ENCODE measurements around the gene SPANXA2.
"Not testable (repeated sequence)": the region's sequence is repeated elsewhere in the genome, so short reads cannot be mapped to it uniquely, and the experiment has no call there.

The SPANXA2 gene, protein sequence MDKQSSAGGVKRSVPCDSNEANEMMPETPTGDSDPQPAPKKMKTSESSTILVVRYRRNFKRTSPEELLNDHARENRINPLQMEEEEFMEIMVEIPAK

DNA sequence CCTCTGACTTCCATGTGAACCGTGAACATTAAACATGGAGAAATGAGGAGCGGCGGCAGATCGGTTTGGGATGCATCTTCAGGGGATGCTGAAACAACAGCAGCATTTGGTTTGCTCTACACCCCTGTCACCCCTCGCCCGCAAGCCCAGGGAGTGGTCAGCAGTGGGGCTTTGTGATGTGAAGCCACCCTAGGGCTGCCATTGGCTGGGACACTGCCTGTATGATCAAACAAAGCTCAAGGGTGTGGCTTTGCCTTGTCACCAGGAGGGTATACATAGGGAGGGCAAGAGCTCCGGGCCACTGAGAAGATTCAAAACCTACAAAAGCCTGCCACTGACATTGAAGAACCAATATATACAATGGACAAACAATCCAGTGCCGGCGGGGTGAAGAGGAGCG lies at the start of gene SPANXA2:
SPANXA2 (plus strand) TSS at position 301 of the 400 bp plus-strand sequence; CDS start at position 361, 60 bp downstream.
- H3K4me3 ChIP-seq (ENCODE audit: low read length); DNase-seq (ENCODE audit: low read depth): not testable (repeated sequence)

DNA sequence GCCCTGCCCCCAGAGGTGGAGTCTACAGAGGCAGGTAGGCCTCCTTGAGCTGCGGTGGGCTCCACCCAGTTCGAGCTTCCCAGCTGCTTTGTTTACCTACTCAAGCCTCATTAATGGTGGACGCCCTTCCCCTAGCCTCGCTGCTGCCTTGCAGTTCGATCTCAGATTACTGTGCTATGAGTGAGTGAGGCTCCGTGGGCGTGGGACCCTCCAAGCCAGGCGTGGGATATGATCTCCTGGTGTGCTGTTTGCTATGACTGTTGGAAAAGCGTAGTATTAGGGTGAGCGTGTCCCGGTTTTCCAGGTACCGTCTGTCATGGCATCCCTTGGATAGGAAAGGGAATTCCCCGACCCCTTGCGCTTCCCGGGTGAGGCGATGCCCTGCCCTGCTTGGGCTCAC lies 47.0 kb upstream of the SPANXA2 start:
- not testable (repeated sequence) for H3K4me3 ChIP-seq (ENCODE audit: low read length)

DNA sequence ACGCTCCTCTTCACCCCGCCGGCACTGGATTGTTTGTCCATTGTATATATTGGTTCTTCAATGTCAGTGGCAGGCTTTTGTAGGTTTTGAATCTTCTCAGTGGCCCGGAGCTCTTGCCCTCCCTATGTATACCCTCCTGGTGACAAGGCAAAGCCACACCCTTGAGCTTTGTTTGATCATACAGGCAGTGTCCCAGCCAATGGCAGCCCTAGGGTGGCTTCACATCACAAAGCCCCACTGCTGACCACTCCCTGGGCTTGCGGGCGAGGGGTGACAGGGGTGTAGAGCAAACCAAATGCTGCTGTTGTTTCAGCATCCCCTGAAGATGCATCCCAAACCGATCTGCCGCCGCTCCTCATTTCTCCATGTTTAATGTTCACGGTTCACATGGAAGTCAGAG lies 4.9 kb upstream of the SPANXA2 start, which contains the start of gene SPANXA1:
SPANXA1 (minus strand) TSS at position 101 of the 400 bp plus-strand sequence; CDS start at position 41, 60 bp downstream.
- not testable (repeated sequence) for DNase-seq (ENCODE audit: low read depth)

More for the DNA sequence above, 47.0 kb upstream of the SPANXA2 start:
- DNase-seq (ENCODE audit: low read depth), result not testable (repeated sequence)

DNA sequence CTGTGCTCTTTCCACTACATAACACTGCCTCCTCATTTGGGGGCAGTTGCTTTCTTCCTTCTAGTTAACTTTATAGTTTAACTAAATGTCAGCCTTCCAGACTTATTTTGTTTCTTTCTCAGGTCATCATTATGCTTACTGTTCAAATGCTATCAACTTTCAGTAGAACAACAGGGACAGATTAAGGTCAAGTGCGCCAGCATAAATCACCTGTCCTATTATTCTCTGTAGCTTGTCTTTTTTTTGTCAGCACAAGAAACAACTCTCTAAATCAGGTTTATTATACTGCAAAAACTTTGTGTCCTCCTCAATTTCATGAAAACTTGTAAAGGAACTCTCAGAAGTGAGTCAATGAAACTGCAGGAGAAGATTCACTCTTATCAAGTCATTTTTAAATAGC lies 19.6 kb downstream of the SPANXA2 start:
- TF ChIP-seq, protein P1, sequence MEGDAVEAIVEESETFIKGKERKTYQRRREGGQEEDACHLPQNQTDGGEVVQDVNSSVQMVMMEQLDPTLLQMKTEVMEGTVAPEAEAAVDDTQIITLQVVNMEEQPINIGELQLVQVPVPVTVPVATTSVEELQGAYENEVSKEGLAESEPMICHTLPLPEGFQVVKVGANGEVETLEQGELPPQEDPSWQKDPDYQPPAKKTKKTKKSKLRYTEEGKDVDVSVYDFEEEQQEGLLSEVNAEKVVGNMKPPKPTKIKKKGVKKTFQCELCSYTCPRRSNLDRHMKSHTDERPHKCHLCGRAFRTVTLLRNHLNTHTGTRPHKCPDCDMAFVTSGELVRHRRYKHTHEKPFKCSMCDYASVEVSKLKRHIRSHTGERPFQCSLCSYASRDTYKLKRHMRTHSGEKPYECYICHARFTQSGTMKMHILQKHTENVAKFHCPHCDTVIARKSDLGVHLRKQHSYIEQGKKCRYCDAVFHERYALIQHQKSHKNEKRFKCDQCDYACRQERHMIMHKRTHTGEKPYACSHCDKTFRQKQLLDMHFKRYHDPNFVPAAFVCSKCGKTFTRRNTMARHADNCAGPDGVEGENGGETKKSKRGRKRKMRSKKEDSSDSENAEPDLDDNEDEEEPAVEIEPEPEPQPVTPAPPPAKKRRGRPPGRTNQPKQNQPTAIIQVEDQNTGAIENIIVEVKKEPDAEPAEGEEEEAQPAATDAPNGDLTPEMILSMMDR (conservative IDR thresholded peaks at IDR 0.05; ENCODE audit: low read depth, low read length), result no peak
- DNase-seq (ENCODE audit: low read depth), result no peak
- H3K4me3 ChIP-seq (ENCODE audit: low read length), result no peak overlapping the region

More for the DNA sequence above, 4.9 kb upstream of the SPANXA2 start, which contains the start of gene SPANXA1:
- H3K4me3 ChIP-seq (ENCODE audit: low read length), result not testable (repeated sequence)

DNA sequence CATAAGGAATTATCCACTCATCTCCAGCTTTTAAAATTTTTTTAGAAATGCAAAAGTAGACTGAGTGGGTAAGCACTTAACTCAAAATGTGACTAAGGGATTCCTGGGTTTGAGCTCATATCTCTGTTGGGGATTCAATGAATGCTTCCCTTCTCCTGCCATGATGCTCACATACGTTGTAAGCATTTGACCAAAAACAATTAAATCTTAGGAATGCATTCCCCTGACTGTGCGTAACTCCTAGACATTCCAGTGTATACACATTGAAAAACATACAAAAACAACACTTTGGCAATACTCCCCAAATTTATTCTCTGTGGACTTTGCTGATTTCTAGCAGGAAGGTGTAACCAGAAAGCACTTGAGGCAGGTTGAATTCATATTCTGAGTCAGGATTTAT lies 29.8 kb downstream of the SPANXA2 start:
- H3K4me3 ChIP-seq (ENCODE audit: low read length), result no peak overlapping the region
- TF ChIP-seq, protein P1 (conservative IDR thresholded peaks at IDR 0.05; ENCODE audit: low read depth, low read length), result no peak
- no peak for DNase-seq (ENCODE audit: low read depth)

DNA sequence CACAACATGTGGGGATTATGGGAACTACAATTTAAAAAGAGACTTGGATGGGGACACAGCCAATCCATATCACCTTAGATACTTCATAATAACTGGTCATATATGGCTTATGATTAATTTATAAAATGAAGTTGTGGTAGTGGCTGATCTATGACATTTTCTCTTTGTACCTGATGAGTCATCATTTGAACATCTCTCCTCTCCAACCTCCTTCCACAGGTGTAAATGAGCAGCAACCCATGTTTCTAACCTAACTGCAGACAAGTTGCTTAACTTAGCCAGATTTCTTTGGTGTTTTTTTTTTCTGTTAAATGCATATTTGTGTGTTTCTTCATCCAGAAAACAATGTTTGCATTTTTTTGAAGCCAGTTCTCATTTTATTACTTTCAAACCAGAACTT lies 42.6 kb downstream of the SPANXA2 start:
- TF ChIP-seq, protein P1 (conservative IDR thresholded peaks at IDR 0.05; ENCODE audit: low read depth, low read length), result no peak
- DNase-seq (ENCODE audit: low read depth), result no peak
- no peak overlapping the region for H3K4me3 ChIP-seq (ENCODE audit: low read length)

DNA sequence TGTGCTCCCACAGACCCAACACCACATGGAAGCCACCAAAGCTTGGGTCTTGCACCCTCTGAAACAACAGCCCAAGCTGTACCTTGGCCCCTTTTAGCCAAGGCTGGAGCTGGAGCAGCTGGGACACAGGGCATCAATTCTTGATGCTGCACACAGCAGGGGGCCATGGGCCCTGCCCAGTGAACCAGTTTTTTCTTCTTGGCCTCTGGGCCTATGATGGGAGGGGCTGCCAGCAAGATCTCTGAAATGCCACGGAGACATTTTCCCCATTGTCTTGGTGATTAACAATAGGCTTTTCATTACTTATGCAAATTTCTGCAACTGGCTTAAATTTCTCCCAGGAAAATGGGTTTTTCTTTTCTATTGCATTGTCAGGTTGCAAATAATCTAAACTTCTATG lies 49.0 kb downstream of the SPANXA2 start:
- no peak overlapping the region for H3K4me3 ChIP-seq (ENCODE audit: low read length)
- TF ChIP-seq, protein P1 (conservative IDR thresholded peaks at IDR 0.05; ENCODE audit: low read depth, low read length), result no peak
- no peak for DNase-seq (ENCODE audit: low read depth)
